GM23248 (cell line): Measurements from ENCODE around the gene MACROD2.
"Not testable (repeated sequence)": the region's sequence is repeated elsewhere in the genome, so short reads cannot be mapped to it uniquely, and the experiment has no call there.

Experiments used
- EZH2 ChIP-seq: fragments of 200-600 bp; sonication (generic); IDR thresholded peaks from 2 replicates; pipeline ENCODE4 v1.6.1; 2018; ENCODE audit warnings: antibody characterized with exemption, mild to moderate bottlenecking; ENCODE audit not compliant: insufficient read depth, poor library complexity, severe bottlenecking
- EZH2phosphoT487 ChIP-seq: fragments of 200-600 bp; sonication (generic); IDR thresholded peaks from 2 replicates; pipeline ENCODE4 v1.6.1; 2018; ENCODE audit warnings: antibody characterized with exemption, moderate library complexity, mild to moderate bottlenecking, low read depth; ENCODE audit not compliant: insufficient read depth

GRCh38 chr20:14467104-14467827 lies 471.9 kb downstream of the MACROD2 start:
- not testable (repeated sequence) for TF ChIP-seq EZH2, EZH2phosphoT487
